ENCODE measurements around the gene ABHD10.

ABHD10 gene

GRCh38 chr3:112003321-112004080, 24.7 kb downstream of the ABHD10 start:
- TF ChIP-seq CTCF (IDR thresholded peaks at IDR 0.05), result no peak

GRCh38 chr3:112004187-112004586, 25.4 kb downstream of the ABHD10 start:
- no peak for TF ChIP-seq CTCF (IDR thresholded peaks at IDR 0.05)

GRCh38 chr3:112004669-112005068, 25.8 kb downstream of the ABHD10 start:
- no peak for TF ChIP-seq CTCF (IDR thresholded peaks at IDR 0.05)

- TF ChIP-seq CTCF (IDR thresholded peaks at IDR 0.05), result no peak
These were observed 26.4 kb downstream of the ABHD10 start for GRCh38 chr3:112005091-112005672.

GRCh38 chr3:112007633-112008032, 28.8 kb downstream of the ABHD10 start:
- TF ChIP-seq CTCF (IDR thresholded peaks at IDR 0.05), result no peak

GRCh38 chr3:112009670-112010069, 30.8 kb downstream of the ABHD10 start:
- no peak for TF ChIP-seq CTCF (IDR thresholded peaks at IDR 0.05)

GRCh38 chr3:112010636-112011035, 31.8 kb downstream of the ABHD10 start:
- TF ChIP-seq CTCF (IDR thresholded peaks at IDR 0.05), result no peak

Data from LNCAP (cell line).